GM06990 (cell line): Measurements from ENCODE around the gene DAB2.
"Not testable (repeated sequence)": the region's sequence is repeated elsewhere in the genome, so short reads cannot be mapped to it uniquely, and the experiment has no call there.

ENCODE experiments used
- DNase-seq: peaks from one replicate; pipeline ENCODE4 v3.0.0-alpha.2; 2011; ENCODE audit not compliant: insufficient read length; ENCODE audit errors: extremely low read depth
- H3K27me3 ChIP-seq: replicated peaks from 2 replicates; pipeline ENCODE4 v1.6.0; 2011; ENCODE audit warnings: low read length; ENCODE audit not compliant: control insufficient read depth, insufficient read depth
- H3K36me3 ChIP-seq: 2 replicates; pipeline ENCODE4 v1.5.1; 2011; ENCODE audit warnings: low read length; ENCODE audit not compliant: control insufficient read depth, insufficient read depth
- H3K4me3 ChIP-seq: replicated peaks from 2 replicates; pipeline ENCODE4 v1.5.1; 2011; ENCODE audit warnings: low read depth, mild to moderate bottlenecking, control low read depth, low read length
- TF ChIP-seq, protein P1 (sequence below): IDR thresholded peaks from 2 replicates; pipeline ENCODE4 v1.5.1; 2011; ENCODE audit warnings: low read length, control low read depth, mild to moderate bottlenecking, inconsistent platforms; ENCODE audit not compliant: insufficient read depth, poor library complexity, severe bottlenecking

DAB2 gene

DNA sequence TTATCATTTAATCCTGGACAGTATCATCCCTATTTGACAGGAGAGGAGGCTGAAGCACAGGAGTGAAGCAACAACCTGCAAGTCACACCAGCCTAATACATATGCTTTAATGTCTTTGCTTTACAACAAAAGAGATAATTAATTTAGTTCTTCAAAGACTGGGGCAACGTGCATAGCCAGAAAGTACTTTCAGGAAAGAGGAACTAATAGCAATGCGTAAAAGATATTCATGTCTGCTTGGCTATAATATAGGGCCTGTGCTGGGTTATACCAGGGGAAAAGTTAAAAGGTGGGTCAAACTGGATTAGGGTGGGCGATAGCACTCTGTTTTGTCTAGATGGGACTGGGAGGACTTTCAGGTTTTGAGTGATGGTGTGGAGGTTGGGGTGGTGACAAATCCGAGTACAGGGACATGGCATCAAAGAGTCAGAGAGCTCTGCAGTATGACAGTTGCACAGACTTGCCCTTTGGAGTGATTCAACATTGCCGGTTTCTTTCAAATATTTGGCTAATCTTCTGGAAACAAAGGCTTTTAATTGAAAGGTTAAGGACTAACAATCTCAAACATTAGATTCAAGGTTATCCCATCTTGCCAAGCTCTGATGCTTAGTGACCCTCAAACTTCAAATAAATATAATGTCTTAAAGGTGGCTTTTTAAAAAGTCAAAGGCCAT, 11.9 kb downstream of the DAB2 start:
- TF ChIP-seq, protein P1, sequence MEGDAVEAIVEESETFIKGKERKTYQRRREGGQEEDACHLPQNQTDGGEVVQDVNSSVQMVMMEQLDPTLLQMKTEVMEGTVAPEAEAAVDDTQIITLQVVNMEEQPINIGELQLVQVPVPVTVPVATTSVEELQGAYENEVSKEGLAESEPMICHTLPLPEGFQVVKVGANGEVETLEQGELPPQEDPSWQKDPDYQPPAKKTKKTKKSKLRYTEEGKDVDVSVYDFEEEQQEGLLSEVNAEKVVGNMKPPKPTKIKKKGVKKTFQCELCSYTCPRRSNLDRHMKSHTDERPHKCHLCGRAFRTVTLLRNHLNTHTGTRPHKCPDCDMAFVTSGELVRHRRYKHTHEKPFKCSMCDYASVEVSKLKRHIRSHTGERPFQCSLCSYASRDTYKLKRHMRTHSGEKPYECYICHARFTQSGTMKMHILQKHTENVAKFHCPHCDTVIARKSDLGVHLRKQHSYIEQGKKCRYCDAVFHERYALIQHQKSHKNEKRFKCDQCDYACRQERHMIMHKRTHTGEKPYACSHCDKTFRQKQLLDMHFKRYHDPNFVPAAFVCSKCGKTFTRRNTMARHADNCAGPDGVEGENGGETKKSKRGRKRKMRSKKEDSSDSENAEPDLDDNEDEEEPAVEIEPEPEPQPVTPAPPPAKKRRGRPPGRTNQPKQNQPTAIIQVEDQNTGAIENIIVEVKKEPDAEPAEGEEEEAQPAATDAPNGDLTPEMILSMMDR = no peak
- DNase-seq = no peak
- no peaks in the 10 kb centered on the region for H3K27me3 ChIP-seq
- no peak overlapping the region for H3K4me3 ChIP-seq
- no peaks in the 10 kb centered on the region for H3K36me3 ChIP-seq

DNA sequence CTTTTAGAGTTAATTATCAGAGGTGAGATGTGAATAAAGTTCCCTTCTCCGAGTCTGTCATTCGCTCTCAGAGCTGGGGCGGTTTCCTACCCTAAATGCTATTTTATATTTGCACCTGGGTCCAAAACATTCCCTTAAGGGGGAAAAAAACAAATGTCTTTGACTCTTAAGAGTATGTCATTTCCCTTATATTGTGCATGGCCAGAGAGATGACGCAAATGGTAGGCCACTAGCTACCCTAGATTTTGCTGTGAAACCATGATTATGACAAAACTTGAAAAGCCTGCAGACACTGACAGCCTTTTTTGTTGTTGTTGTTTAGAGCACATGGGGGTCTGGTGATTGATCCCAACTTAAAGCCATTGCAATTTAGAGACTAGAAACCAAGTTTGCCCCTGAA, 12.8 kb downstream of the DAB2 start:
- no peak overlapping the region for H3K4me3 ChIP-seq
- no peaks in the 10 kb centered on the region for H3K27me3 ChIP-seq
- TF ChIP-seq, protein P1 = no peak
- H3K36me3 ChIP-seq = no peaks in the 10 kb centered on the region
- DNase-seq = no peak

DNA sequence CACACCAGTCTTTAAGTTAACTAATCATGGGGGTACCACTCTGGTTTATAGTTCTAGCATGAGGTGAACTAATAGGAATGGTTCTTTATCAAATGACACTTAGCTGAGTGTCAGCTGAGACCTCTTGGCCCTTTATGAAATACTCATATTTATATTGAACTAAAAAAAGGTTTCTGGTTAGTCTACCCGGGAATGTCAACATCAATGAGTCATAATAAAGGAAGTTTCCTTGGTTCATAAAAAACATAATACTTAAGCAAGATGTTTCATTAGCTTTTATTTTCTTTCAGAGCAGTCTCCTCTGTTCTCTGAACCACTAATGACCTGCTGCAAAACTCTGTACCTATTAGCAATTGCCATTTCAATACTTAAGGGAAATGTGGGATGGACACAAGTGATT, 13.7 kb downstream of the DAB2 start:
- Histone ChIP-seq H3K4me3 (no peak overlapping the region), H3K27me3 (no peaks in the 10 kb centered on the region), H3K36me3 (no peaks in the 10 kb centered on the region)
- no peak for DNase-seq
- TF ChIP-seq, protein P1 = no peak

DNA sequence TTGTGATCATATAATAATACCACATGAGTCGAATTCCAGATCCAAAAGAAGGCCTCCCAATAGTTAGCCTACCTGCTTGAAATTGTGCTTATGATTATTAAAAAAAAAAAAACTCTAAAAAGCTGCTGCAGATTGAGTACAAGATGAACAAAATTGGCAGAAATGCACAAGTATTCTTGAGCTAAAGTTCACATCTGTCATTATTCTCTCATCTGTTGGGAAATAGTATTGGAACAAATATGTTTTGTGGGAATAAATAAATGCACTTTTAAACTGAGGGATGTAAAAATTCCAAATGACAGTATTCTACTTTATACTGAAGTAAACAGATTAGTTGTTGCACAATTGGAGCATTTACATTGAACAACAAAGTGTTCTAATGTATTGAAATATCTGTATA, 15.7 kb downstream of the DAB2 start:
- no peak for DNase-seq
- TF ChIP-seq, protein P1 = no peak
- no peaks in the 10 kb centered on the region for H3K36me3 ChIP-seq
- H3K4me3 ChIP-seq = no peak overlapping the region
- no peaks in the 10 kb centered on the region for H3K27me3 ChIP-seq

DNA sequence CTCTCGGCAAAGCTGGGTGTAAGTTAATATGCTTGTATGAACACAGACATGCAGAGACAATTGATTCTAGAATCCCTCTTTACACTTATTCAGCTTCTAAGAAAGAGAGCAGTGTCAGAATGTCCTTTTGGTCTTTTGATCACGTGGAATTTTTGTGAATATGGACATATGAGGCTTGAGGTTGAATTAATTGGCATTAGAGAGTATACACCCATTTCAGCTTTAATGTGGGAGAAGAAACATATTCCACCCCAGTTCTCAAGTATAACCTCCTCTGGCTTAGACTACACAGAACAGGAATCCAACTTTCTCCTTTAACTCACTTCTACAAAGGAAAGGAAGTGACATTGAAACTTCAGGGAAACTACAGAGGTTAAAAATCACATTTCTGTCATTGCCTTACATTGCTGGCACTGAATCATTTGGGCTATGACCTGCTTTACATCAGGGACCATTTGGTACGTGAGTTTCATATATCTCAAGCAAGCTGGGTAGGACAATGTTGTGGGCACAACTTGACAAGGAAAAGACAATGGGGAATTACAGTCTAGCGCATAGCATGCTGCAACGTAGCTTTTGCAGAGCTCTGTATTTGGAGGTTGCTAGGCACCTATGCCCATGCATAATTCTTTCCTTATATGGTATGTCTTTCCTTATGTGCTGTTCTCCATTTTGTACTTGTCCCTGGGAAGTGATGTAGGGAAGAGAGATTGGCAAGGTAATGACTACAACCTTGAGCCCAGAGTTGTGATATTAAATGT, 19.5 kb downstream of the DAB2 start:
- no peak for DNase-seq
- Histone ChIP-seq H3K4me3 (no peak overlapping the region), H3K27me3 (no peaks in the 10 kb centered on the region), H3K36me3 (no peaks in the 10 kb centered on the region)
- TF ChIP-seq, protein P1 = no peak

DNA sequence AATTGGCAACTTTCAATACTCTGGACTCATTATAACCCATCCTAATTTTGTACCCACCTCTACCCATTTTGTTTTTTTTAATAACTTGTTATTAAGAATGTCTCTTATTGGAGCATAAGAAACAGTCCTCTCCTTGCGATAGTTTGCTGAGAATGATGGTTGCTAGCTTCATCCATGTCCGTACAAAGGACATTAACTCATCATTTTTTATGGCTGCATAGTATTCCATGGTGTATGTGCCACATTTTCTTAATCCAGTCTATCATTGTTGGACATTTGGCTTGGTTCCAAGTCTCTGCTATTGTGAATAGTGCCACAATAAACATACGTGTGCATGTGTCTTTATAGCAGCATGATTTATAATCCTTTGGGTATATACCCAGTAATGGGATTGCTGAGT, 21.0 kb downstream of the DAB2 start:
- H3K4me3 ChIP-seq, H3K36me3 ChIP-seq, DNase-seq: not testable (repeated sequence)

DNA sequence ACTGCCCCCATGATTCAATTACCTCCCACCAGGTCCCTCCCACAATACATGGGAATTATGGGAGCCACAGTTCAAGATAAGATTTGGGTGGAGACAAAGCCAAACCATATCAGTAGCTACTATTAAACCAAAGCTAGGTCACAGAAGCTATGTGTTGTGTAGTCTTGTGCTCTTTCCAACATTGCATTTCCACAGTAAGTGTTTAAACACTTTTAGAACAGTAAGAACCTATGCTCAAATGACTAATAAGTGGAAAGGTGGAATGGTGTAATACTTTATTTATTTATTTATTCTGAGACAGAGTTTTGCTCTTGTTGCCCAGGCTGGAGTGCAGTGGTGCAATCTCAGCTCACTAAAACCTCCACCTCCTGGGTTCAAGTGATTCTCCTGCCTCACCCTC, 22.6 kb downstream of the DAB2 start:
- not testable (repeated sequence) for H3K4me3 ChIP-seq, DNase-seq, H3K27me3 ChIP-seq, H3K36me3 ChIP-seq

More for the DNA sequence above, 21.0 kb downstream of the DAB2 start:
- H3K27me3 ChIP-seq = not testable (repeated sequence)
